G401 (cell line): ENCODE results near the gene SH3RF3. TPM values are rescaled to one million over a fixed set of nuclear protein-coding genes. Genes with fewer than 3 reads are reported as not detected.
"Not testable (repeated sequence)": the region's sequence is repeated elsewhere in the genome, so short reads cannot be mapped to it uniquely, and the experiment has no call there.

Experiments used
- DNase-seq: peaks from one replicate; pipeline ENCODE4 v3.0.0-alpha.2; 2015; ENCODE audit warnings: low spot score
- in situ Hi-C: cut with HindIII; loops from 2 replicates; pipeline ENCODE4 v1.10.0; 2016; ENCODE audit warnings: low sequenced_read_pairs, mixed read lengths
- total RNA-seq: library from RNA; depleted of rRNA; stranded (reverse); fragments of >200 nt; shearing (Covaris generic); gene quantifications from 2 replicates; pipeline ENCODE4 v1.2.3, GENCODE V29; 2014

The SH3RF3 gene
- total RNA-seq, 1 experiment from 2014 or later: not detected

GRCh38 chr2:109224341-109224740 is 95.3 kb downstream of the SH3RF3 start:
- DNase-seq, in situ Hi-C loops: not testable (repeated sequence)

DNA sequence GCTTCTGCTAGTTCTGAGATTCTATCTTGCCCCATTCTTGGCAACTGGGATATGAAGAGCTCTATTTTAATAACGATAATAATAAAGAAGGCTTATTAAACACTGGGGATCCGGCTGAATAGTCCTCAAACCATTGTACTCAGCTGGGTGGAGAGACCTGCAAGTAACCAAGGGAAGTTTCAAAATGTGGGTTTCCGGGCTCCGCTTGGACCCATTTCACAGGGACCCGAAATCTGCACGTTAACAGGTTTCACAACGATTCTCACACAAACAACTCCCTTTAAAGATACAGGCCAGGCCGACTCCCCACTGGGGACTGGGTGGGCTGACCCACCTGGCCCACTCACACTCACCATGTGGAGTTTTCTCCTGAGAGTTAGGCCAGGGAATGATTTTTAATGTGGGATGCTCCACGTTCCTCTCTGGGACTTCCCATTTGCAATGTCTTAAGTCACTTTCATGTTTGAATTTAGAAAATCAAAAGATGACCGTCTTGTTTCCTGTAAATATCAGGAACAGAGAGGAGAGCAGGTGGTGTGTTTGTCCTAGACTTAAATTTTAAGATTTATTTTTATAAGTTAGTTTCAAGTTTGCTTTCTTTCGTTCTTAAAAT is 96.3 kb downstream of the SH3RF3 start:
- in situ Hi-C loops: no loop called here
- no peak for DNase-seq

GRCh38 chr2:109226128-109226527 is 97.1 kb downstream of the SH3RF3 start:
- in situ Hi-C loops: no loop called here
- DNase-seq: no peak

DNA sequence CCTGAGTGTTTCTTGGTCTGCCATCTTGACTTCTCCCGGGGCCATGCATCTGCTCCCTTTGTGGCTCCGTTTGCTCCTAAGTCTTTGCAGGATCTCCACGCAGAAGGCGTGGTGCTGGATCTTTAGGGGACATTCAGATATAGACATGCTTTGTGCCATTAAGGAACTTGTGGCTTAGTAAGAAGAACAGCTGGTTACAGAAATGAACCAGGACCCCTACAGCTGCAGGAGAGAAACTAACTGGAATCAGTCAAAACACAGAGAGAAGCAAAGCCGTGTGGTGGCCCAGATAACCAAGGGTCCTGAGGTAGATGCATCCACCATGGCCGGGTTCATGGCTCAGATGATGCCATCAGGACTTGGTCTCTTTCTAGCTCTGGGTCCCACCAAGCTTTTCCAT is 97.6 kb downstream of the SH3RF3 start:
- in situ Hi-C loops: no loop called here
- no peak for DNase-seq

GRCh38 chr2:109229094-109229675 is 100.2 kb downstream of the SH3RF3 start:
- DNase-seq: no peak
- in situ Hi-C loops: no loop called here

DNA sequence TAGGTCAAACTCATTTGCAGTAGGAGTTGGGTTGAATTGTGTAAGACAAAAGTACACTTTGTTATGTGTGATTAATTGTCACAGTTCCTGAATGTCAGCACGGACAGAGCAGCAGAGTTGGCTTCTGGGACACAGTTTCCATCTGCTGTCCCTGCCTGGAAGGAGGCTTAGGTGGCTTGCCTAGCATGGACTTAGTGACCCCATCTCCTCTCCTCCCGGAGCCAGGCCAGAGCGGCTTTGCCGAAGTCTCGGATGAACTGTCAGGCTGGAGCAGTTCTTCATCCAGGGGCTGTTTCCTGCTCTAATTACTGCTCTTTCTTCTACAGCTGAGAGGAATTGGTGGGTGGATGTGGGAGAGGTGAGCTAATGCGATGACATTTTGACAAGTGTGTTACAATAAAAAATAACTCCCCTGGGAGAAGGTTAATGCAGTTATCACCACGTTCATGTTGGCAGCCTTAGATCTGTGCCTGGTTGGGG is 102.0 kb downstream of the SH3RF3 start:
- no peak for DNase-seq
- in situ Hi-C loops: no loop called here

DNA sequence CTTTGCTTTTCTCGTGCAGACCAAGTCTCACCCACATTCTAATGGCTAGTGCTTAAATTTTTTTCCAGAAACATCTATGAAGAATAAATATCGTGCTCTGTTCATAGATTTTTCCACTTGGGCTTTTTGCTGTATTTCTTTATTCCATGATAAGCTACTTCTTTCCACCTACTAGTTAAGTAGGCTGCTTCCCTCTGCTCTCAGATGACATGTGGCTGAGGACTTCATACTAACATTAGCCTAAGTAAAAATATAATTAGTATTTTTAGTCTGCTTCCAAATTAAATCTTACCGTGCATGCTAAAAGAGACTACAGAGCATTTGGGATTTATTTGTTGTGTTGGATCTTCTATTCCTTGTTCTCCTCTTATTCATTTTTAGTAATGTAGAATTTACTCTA is 102.4 kb downstream of the SH3RF3 start:
- in situ Hi-C loops: no loop called here
- DNase-seq: no peak

DNA sequence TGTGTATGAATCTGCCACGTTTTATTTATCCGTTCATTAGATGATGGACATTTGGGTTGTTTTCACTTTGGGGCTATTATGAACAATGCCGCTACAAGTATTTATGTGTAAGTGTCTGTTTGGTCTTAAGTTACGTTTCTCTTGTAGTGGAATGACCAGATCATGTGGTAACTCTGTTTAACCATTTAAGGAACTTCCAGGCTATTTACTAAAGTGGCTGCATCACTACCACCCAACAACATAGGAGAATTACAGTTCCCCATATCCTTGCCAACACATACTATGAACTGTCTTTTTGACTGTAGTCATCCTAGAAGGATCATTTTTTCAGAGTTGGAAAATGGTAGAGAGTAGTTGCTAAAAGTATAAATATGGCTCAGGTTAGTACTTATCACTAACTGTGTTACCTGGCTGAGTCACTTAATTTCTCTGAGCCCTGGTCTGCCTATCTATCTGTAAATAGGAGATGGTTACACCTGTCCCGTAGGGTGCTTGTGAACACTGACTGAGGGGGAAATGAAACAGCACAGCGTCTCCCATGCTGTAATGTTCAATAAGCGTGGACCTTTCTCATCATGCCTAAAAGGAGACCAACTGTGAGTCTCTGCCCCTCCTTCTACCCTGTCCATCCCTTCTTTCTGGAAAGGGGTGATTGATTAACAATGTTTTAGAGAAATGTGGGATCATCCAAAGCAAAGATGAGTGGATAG is 103.1 kb downstream of the SH3RF3 start:
- in situ Hi-C loops: no loop called here
- no peak for DNase-seq

DNA sequence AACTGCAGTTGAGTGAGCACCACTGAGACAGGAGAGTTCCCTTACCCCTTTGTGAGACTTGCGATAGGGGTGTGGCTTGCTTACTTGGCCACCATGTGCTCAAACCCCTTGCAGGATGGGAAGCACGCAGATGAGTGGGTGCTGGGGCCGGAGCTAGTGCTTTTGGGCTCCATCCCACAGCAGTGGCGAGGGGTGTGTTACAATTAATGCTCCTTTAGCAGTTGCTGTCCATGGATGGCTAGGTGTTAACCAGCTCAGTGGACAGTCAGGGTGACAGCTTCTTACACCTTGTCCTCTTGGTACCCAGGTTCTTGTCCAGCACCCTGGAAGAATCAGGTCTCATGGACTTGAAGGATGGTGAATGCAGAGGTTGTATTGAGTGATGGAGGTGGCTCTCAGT is 103.9 kb downstream of the SH3RF3 start:
- DNase-seq: no peak
- in situ Hi-C loops: no loop called here

DNA sequence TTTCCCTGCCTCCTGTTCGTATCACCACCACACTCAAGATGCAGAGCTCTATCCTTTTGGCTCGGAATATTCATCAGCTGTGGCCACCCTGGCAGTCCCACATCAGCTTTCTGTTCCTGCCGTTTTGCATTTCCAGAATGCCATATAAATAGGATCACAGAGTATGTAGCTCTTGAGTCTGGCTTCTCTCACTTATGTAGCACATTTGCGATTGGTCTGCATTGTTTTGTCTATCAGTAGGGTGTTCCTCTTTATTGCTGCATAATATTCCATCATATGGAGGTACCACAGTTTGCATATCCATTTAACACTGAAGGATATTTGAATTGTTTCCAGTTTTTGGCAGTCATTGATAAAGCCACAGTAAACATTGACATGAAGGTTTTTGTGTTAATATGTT is 104.6 kb downstream of the SH3RF3 start:
- in situ Hi-C loops: no loop called here
- DNase-seq: no peak

GRCh38 chr2:109234355-109234754 is 105.3 kb downstream of the SH3RF3 start:
- in situ Hi-C loops: no loop called here

DNA sequence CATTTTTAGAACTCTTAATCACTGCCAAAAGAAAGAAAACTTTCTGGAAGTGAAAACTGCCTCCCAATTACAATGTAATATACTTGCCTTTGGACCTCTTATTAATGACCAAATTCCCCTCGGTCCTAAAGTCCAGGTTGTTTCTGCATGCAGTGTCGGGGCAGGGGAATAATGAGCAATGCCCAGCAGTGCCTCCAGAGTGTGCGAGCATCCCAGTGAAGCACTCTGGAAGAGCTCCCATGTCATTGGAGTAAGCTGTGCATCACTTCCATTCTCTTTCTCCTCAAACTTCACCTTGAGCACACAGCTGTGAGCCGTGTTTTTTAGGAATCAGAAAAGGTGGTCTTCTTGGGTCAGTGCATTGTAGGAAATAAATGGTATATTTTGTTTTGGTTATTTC is 107.1 kb downstream of the SH3RF3 start:
- no peak for DNase-seq
- in situ Hi-C loops: no loop called here

More at GRCh38 chr2:109234355-109234754, 105.3 kb downstream of the SH3RF3 start:
- no peak for DNase-seq

GRCh38 chr2:109237792-109238191 is 108.8 kb downstream of the SH3RF3 start:
- in situ Hi-C loops: no loop called here

GRCh38 chr2:109238580-109238979 is 109.6 kb downstream of the SH3RF3 start:
- in situ Hi-C loops: no loop called here
- DNase-seq: no peak

More at GRCh38 chr2:109237792-109238191, 108.8 kb downstream of the SH3RF3 start:
- no peak for DNase-seq

DNA sequence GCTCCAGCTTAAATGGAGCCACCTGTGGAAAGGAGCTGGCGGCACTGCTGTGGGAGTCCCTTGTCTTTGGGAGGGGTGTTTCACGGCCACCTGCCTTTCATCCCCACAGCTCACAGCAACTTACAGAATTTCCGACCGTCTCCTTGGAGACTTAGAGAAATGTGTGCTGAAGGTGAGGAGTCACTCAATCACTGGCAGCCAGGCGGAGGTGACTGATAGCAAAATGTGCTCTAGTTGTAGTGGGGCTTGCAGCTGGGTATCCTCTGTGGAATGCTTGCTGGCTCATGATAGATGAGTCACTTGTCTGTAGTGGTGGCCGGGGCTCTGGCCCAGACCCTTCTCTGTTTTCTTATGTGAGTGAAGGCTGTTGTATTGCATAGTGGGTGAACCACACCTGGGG is 110.7 kb downstream of the SH3RF3 start:
- DNase-seq: no peak
- in situ Hi-C loops: no loop called here

GRCh38 chr2:109242210-109242653 is 113.2 kb downstream of the SH3RF3 start:
- in situ Hi-C loops: no loop called here
- DNase-seq: no peak

- in situ Hi-C loops: no loop called here
- DNase-seq: no peak
These were observed 113.8 kb downstream of the SH3RF3 start for GRCh38 chr2:109242654-109243331.

DNA sequence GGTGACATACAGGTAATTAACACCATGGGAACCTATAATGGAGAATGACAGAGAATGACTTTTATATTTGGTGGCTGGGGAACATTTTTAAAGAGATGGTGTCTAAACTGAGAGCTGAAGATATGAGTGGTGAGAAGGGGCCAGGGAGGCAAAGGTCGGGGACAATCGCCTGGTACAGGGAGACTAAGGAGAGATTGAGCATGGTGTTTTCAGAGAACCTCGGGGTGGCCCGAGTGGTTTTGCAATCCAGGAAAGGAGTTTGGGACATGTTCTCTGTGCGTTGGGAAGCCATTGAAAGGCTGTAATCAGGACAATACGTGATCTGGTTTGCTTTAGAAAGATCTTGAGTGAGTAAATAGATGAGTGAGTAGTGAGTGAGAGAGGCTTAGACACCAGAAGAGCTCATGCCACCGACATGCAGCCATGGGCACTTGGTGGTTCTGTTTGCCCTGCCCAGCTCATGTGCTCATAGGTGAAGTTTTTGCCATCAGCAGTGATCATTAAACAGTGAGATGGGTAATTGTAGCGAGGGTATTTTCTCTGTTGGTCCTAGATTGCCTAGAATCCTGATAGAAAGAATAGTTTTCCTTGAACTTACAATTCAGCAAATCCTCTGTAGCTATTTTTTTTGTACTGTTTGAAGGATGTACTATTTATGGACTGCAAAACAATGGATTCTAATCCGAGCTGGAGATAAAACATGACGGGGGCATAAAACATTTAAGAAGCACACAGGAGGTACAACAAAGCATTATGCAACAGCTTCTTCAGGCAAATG is 114.7 kb downstream of the SH3RF3 start:
- in situ Hi-C loops: no loop called here
- no peak for DNase-seq

DNA sequence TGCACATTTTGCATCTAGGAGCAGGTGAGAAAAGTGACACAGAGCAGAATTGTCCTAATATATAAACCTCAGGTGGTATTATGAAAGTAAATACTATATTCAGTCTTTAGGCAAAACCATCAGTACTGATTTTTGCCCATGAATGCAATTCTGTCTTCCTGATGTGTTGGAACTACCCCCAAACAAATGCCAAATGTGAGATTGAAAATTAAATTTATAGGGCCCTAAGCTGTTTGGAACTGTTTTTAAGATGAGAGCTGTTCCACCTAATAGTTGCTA is 115.2 kb downstream of the SH3RF3 start:
- no peak for DNase-seq
- in situ Hi-C loops: no loop called here
